IMR-90 (cell line): ENCODE measurements around the gene ELAVL4. TPM values are rescaled to one million over a fixed set of nuclear protein-coding genes. Genes with fewer than 3 reads are reported as not detected.

Experiments used
- ATAC-seq: fragments of 200-7000 bp; cut with Tn5 transposase; 2 replicates; pipeline ENCODE4 v1.9.1; 2020; ENCODE audit warnings: low read depth, mild to moderate bottlenecking, moderate library complexity
- BruUV-seq: library from RNA; stranded (reverse); fragments of 400-500 nt; replicated peaks from 2 replicates; lab custom pipeline; 2021; lab: Mats Ljungman, UMichigan
- CTCF ChIA-PET: fragments of 300-600 bp; formaldehyde crosslinking; extraction: SDS; loops from one replicate; lab custom pipeline; 2021; ENCODE audit warnings: antibody characterized with exemption; lab: Yijun Ruan, JAX
- POLR2A ChIA-PET: fragments of 300-600 bp; sonication (Branson Sonifier 250); formaldehyde crosslinking; loops from one replicate; lab custom pipeline; 2022; ENCODE audit warnings: antibody characterized with exemption; ENCODE audit not compliant: unreplicated experiment; lab: Charles Lee
- DNase-seq: peaks from one replicate; pipeline ENCODE4 v3.0.0; 2013
- H2AFZ ChIP-seq: replicated peaks from 2 replicates; pipeline ENCODE3; 2013; ENCODE audit warnings: low read length, mild to moderate bottlenecking; ENCODE audit not compliant: poor library complexity
- H2AK5ac ChIP-seq: 2 replicates; pipeline ENCODE4 v1.6.1; 2013; ENCODE audit warnings: low read depth, low read length, inconsistent platforms
- H2AK9ac ChIP-seq: replicated peaks from 2 replicates; pipeline ENCODE3; 2013; ENCODE audit warnings: mild to moderate bottlenecking, low read depth, low read length, moderate library complexity; ENCODE audit not compliant: poor library complexity
- H2BK120ac ChIP-seq: 2 replicates; pipeline ENCODE4 v1.6.1; 2013; ENCODE audit warnings: low read depth, low read length, inconsistent platforms
- H2BK15ac ChIP-seq: 3 replicates; pipeline ENCODE4 v1.6.1; 2013; ENCODE audit warnings: low read depth, low read length, inconsistent platforms
- H2BK20ac ChIP-seq: 2 replicates; pipeline ENCODE4 v1.6.1; 2013; ENCODE audit warnings: low read depth, mild to moderate bottlenecking, inconsistent platforms, low read length, moderate library complexity
- H2BK5ac ChIP-seq: 2 replicates; pipeline ENCODE4 v1.6.1; 2013; ENCODE audit warnings: mild to moderate bottlenecking, low read depth, low read length, inconsistent platforms; ENCODE audit not compliant: poor library complexity, severe bottlenecking
- H3K14ac ChIP-seq: replicated peaks from 2 replicates; pipeline ENCODE4 v1.6.1; 2013; ENCODE audit warnings: low read depth, low read length, inconsistent platforms
- H3K18ac ChIP-seq: 2 replicates; pipeline ENCODE4 v1.6.1; 2013; ENCODE audit warnings: low read depth, low read length, control low read depth
- H3K23ac ChIP-seq: 2 replicates; pipeline ENCODE4 v1.6.1; 2013; ENCODE audit warnings: low read depth, low read length, inconsistent platforms
- H3K27ac ChIP-seq: 2 replicates; pipeline ENCODE4 v1.5.1; 2013; ENCODE audit warnings: mild to moderate bottlenecking, control low read depth, low read length; ENCODE audit not compliant: insufficient read depth
- H3K27me3 ChIP-seq: 2 replicates; pipeline ENCODE4 v1.6.1; 2013; ENCODE audit warnings: low read length; ENCODE audit not compliant: control insufficient read depth, insufficient read depth
- H3K36me3 ChIP-seq: 2 replicates; pipeline ENCODE4 v1.6.1; 2013; ENCODE audit warnings: low read length, mixed read lengths; ENCODE audit not compliant: control insufficient read depth, insufficient read depth
- H3K4ac ChIP-seq: 2 replicates; pipeline ENCODE4 v1.6.1; 2013; ENCODE audit warnings: low read depth, low read length, inconsistent platforms
- H3K4me1 ChIP-seq: 2 replicates; pipeline ENCODE4 v1.6.1; 2013; ENCODE audit warnings: low read length, mixed read lengths; ENCODE audit not compliant: control insufficient read depth, insufficient read depth
- H3K4me2 ChIP-seq: 2 replicates; pipeline ENCODE4 v1.6.1; 2013; ENCODE audit warnings: low read depth, mild to moderate bottlenecking, control low read depth, low read length, moderate library complexity
- H3K4me3 ChIP-seq: 2 replicates; pipeline ENCODE4 v1.5.1; 2013; ENCODE audit warnings: low read depth, mild to moderate bottlenecking, control low read depth, low read length, moderate library complexity; ENCODE audit not compliant: insufficient read depth
- H3K56ac ChIP-seq: 2 replicates; pipeline ENCODE4 v1.6.1; 2013; ENCODE audit warnings: low read length, inconsistent platforms; ENCODE audit not compliant: insufficient read depth; ENCODE audit errors: extremely low read depth
- H3K79me1 ChIP-seq, 2 experiments: 2 replicates each; pipeline ENCODE4 v1.6.1; 2013; ENCODE audit warnings: low read length in 2 of 2, inconsistent platforms in 1 of 2, low read depth in 1 of 2
- H3K9ac ChIP-seq: 2 replicates; pipeline ENCODE4 v1.6.1; 2013; ENCODE audit warnings: low read depth, low read length, control low read depth
- H3K9me1 ChIP-seq: 2 replicates; pipeline ENCODE4 v1.6.1; 2013; ENCODE audit warnings: low read length, inconsistent platforms; ENCODE audit not compliant: insufficient read depth
- H3K9me3 ChIP-seq: 2 replicates; pipeline ENCODE4 v1.6.1; 2013; ENCODE audit warnings: low read length; ENCODE audit not compliant: control insufficient read depth, insufficient read depth
- H4K20me1 ChIP-seq: 2 replicates; pipeline ENCODE4 v1.6.1; 2013; ENCODE audit warnings: low read length, inconsistent platforms; ENCODE audit not compliant: insufficient read depth
- H4K5ac ChIP-seq: 2 replicates; pipeline ENCODE4 v1.6.1; 2013; ENCODE audit warnings: mild to moderate bottlenecking, low read depth, low read length, control low read depth
- H4K8ac ChIP-seq, 2 experiments: 2 replicates each; pipeline ENCODE4 v1.6.1; 2013; ENCODE audit warnings: low read depth in 2 of 2, low read length in 2 of 2, control low read depth in 1 of 2, inconsistent platforms in 1 of 2
- H4K91ac ChIP-seq: 2 replicates; pipeline ENCODE4 v1.6.1; 2013; ENCODE audit warnings: low read depth, low read length, inconsistent platforms; ENCODE audit not compliant: insufficient read depth
- BHLHE40 ChIP-seq: fragments of 150-350 bp; IDR thresholded peaks from 2 replicates; pipeline ENCODE4 v1.6.1; 2016; ENCODE audit warnings: mild to moderate bottlenecking, low read depth, low read length
- CEBPB ChIP-seq: IDR thresholded peaks from 2 replicates; pipeline ENCODE4 v1.6.1; 2012; ENCODE audit warnings: low read depth, low read length, improper control_type of control experiment
- ELK1 ChIP-seq: fragments of 150-350 bp; IDR thresholded peaks from 2 replicates; pipeline ENCODE4 v1.6.1; 2016; ENCODE audit warnings: low read depth, mild to moderate bottlenecking, low read length, moderate library complexity, borderline replicate concordance
- FOS ChIP-seq: fragments of 150-350 bp; IDR thresholded peaks from 2 replicates; pipeline ENCODE4 v1.6.1; 2016; ENCODE audit warnings: low read depth, low read length
- MAZ ChIP-seq: IDR thresholded peaks from 2 replicates; pipeline ENCODE4 v1.6.1; 2012; ENCODE audit warnings: low read depth, mild to moderate bottlenecking, low read length, improper control_type of control experiment, moderate library complexity, borderline replicate concordance
- MXI1 ChIP-seq: IDR thresholded peaks from 2 replicates; pipeline ENCODE4 v1.6.1; 2012; ENCODE audit warnings: low read depth, mild to moderate bottlenecking, low read length, moderate library complexity, borderline replicate concordance
- POLR2A ChIP-seq: IDR thresholded peaks from 2 replicates; pipeline ENCODE4 v1.6.1; 2012; ENCODE audit warnings: mild to moderate bottlenecking, low read depth, low read length
- RCOR1 ChIP-seq: IDR thresholded peaks from 2 replicates; pipeline ENCODE4 v1.6.1; 2012; ENCODE audit warnings: mild to moderate bottlenecking, low read length, improper control_type of control experiment; ENCODE audit not compliant: insufficient replicate concordance
- SMC3 ChIP-seq: fragments of 150-350 bp; IDR thresholded peaks from 2 replicates; pipeline ENCODE4 v1.6.1; 2016; ENCODE audit warnings: low read depth, mild to moderate bottlenecking, antibody characterized with exemption, low read length, moderate library complexity
- WGBS, 2 experiments: methylation state at CpG; one replicate each; pipeline versions ENCODE4 v1.1.5 to v1.1.7; 2013; ENCODE audit warnings: missing lambda C conversion rate in 2 of 2; ENCODE audit not compliant: insufficient read length in 1 of 2; ENCODE audit errors: extremely low coverage in 2 of 2; 5-methylcytosine and 5-hydroxymethylcytosine counted together
- dilution Hi-C: fragments of 300-500 bp; cut with HindIII; formaldehyde crosslinking; loops from one replicate; pipeline ENCODE4 v1.14.3; 2018; ENCODE audit warnings: low sequenced_read_pairs; ENCODE audit not compliant: unreplicated experiment
- in situ Hi-C: fragments of 300-500 bp; cut with MboI; formaldehyde crosslinking; loops from 3 replicates; pipeline ENCODE4 v1.14.3; 2019; ENCODE audit warnings: low sequenced_read_pairs, inconsistent platforms, mixed read lengths
- intact Hi-C: fragments of 100-400 bp; cut with micrococcal nuclease; formaldehyde crosslinking; loops from 2 replicates; pipeline ENCODE4 v1.10.0; 2022
- polyA plus RNA-seq, 3 experiments: library from polyadenylated mRNA; depleted of rRNA; stranded (reverse); fragments of >200 nt; gene quantifications; 2 replicates each; pipeline ENCODE4 v1.2.3, GENCODE V29; 2012; ENCODE audit warnings: low replicate concordance in 1 of 3
- total RNA-seq: library from RNA; depleted of rRNA; stranded (reverse); fragments of >200 nt; gene quantifications from 2 replicates; pipeline ENCODE4 v1.2.3, GENCODE V29; 2012

ELAVL4 gene
- total and polyA plus RNA-seq, 2 of the 4 experiments (the other 2 are of a cell fraction): not detected

- Histone ChIP-seq H4K5ac (no peak overlapping the region), H2BK15ac (no peak overlapping the region), H2BK20ac (no peak overlapping the region), H3K4ac (no peak overlapping the region), H2AFZ (no peak overlapping the region), H4K20me1 (no peaks in the 10 kb centered on the region), H2AK5ac (no peak overlapping the region), H3K4me2 (no peak overlapping the region), H3K23ac (no peak overlapping the region), H4K8ac (no peak overlapping the region), H3K36me3 (no peaks in the 10 kb centered on the region), H2AK9ac (no peak overlapping the region), H3K56ac (no peak overlapping the region), H3K4me3 (no peak overlapping the region), H3K4me1 (no peaks in the 10 kb centered on the region), H4K91ac (no peak overlapping the region), H2BK120ac (no peak overlapping the region), H3K27me3 (no peaks in the 10 kb centered on the region), H3K9me3 (no peaks in the 10 kb centered on the region; the same call in 1 of the 2 replicates), H3K18ac (no peak overlapping the region), H3K79me1 (no peaks in the 10 kb centered on the region), H3K14ac (no peak overlapping the region), H3K9me1 (no peaks in the 10 kb centered on the region), H3K9ac (no peak overlapping the region), H2BK5ac (no peak overlapping the region), H3K27ac (no peak overlapping the region)
- TF ChIP-seq CEBPB: no peak
- no peak for TF ChIP-seq POLR2A
- no peak for TF ChIP-seq MXI1
- TF ChIP-seq SMC3: no peak
- TF ChIP-seq FOS: no peak
- TF ChIP-seq BHLHE40: no peak
- TF ChIP-seq ELK1: no peak
- TF ChIP-seq RCOR1: no peak
- no peak for TF ChIP-seq MAZ
- ChIA-PET POLR2A (no interaction called here), CTCF (no interaction called here)
- in situ Hi-C loops (no loop called here), intact Hi-C loops (no loop called here), dilution Hi-C loops (no loop called here)
- ATAC-seq: no peak
- no TSS peak for BruUV-seq
- WGBS, 2 experiments: no CpG with 5 or more reads among the region's 3 CpGs
- DNase-seq: no peak
Measured at GRCh38 chr1:50111503-50111902, 2.8 kb downstream of the ELAVL4 start.
